Measurements from ENCODE around the gene FHAD1. TPM values are rescaled to one million over a fixed set of nuclear protein-coding genes. Genes with fewer than 3 reads are reported as not detected.

The FHAD1 gene
- total RNA-seq, 1 experiment from 2014 or later: 1.9 TPM

GRCh38 chr1:15425521-15425920 lies 178.5 kb downstream of the FHAD1 start:
- Histone ChIP-seq H3K4me1 (ENCODE audit: insufficient read depth, low read length) (no peaks in the 10 kb centered on the region), H3K9ac (ENCODE audit: extremely low read depth, insufficient read length, low read length) (no peak overlapping the region), H3K23me2 (ENCODE audit: insufficient read length, low read depth, low read length, poor library complexity, severe bottlenecking) (no peaks in the 10 kb centered on the region), H3K9me3 (ENCODE audit: control insufficient read depth, low read depth, low read length) (no peaks in the 10 kb centered on the region), H3K56ac (ENCODE audit: insufficient read length, low read depth, low read length) (no peak overlapping the region), H2BK5ac (ENCODE audit: insufficient read length, low read length) (no peak overlapping the region), H2BK20ac (ENCODE audit: low read depth, low read length, poor library complexity, severe bottlenecking) (no peak overlapping the region), H4K8ac (replicated peaks; ENCODE audit: insufficient read length, low read depth, low read length) (no peak overlapping the region), H4K91ac (ENCODE audit: insufficient read length, low read depth, low read length) (no peak overlapping the region), H2AFZ (ENCODE audit: low read length) (no peak overlapping the region), H3K27ac (ENCODE audit: insufficient read length, low read depth, low read length) (no peak overlapping the region), H3T11ph (ENCODE audit: low read length) (no peak overlapping the region), H4K5ac (ENCODE audit: insufficient read length, low read depth, low read length) (no peak overlapping the region), H3K79me2 (ENCODE audit: insufficient read depth, low read length) (no peaks in the 10 kb centered on the region), H3K14ac (ENCODE audit: insufficient read depth, low read length) (no peak overlapping the region), H2BK12ac (ENCODE audit: insufficient read length, low read depth, low read length) (no peak overlapping the region), H3K4me2 (ENCODE audit: insufficient read depth, insufficient read length, low read length) (no peak overlapping the region), H2AK5ac (ENCODE audit: insufficient read length, low read length) (no peak overlapping the region), H2BK120ac (ENCODE audit: low read depth, low read length, poor library complexity, severe bottlenecking) (no peak overlapping the region), H3K79me1 (ENCODE audit: insufficient read depth, low read depth, low read length, poor library complexity, severe bottlenecking) (no peaks in the 10 kb centered on the region), H3K23ac (ENCODE audit: insufficient read length, low read depth, low read length) (no peak overlapping the region), H3K4ac (ENCODE audit: low read depth, low read length) (no peak overlapping the region), H2BK15ac (ENCODE audit: low read depth, low read length) (no peak overlapping the region), H3K18ac (ENCODE audit: insufficient read length, low read depth, low read length) (no peak overlapping the region), H4K20me1 (ENCODE audit: control insufficient read depth, insufficient read depth, insufficient read length) (no peaks in the 10 kb centered on the region), H3K27me3 (ENCODE audit: insufficient read depth, low read length) (no peaks in the 10 kb centered on the region)
- Mint-ChIP-seq H3K4me1 (peaks cover 8 to 12% of the 10 kb centered on the region in 2 experiments), H3K9me3 (peaks cover 5 to 6% of the 10 kb centered on the region in 2 experiments), H3K27ac (no peak overlapping the region), H3K4me3 (no peak overlapping the region), H3K36me3 (ENCODE audit: insufficient read depth in 1 of 3, low read depth in 3 of 3) (peaks cover 4 to 10% (median 10%) of the 10 kb centered on the region in 3 experiments; a peak in 6 of 7 replicates), H3K27me3 (ENCODE audit: low read depth) (peaks cover 2% of the 10 kb centered on the region; the same call in 1 of the 2 replicates)
- no peak for TF ChIP-seq CTCF (conservative IDR thresholded peaks at IDR 0.05)
- no CpG with 5 or more reads among the region's 10 CpGs for WGBS (ENCODE audit: extremely low coverage, insufficient read length, low lambda C conversion rate)
- no peak for DNase-seq
